H54 (cell line): ENCODE results near the gene FAF2.

Experiments
- DNase-seq: peaks from one replicate; pipeline ENCODE4 v3.0.0; 2011; ENCODE audit warnings: low spot score, mixed read lengths; ENCODE audit not compliant: insufficient read length
- FAIRE-seq: peaks from 3 replicates; lab custom pipeline; 2011; peaks lifted over from hg19 to GRCh38; lab: Jason Lieb, UNC
- POLR2A ChIP-seq: IDR thresholded peaks from 2 replicates; pipeline ENCODE4 v1.6.1; 2011; ENCODE audit warnings: low read depth, mild to moderate bottlenecking, low read length

Gene FAF2

GRCh38 chr5:176412517-176413254 lies 35.5 kb upstream of the FAF2 start:
- no peak for TF ChIP-seq POLR2A
- DNase-seq (no peak), FAIRE-seq (no peak)

- FAIRE-seq (no peak), DNase-seq (no peak)
- TF ChIP-seq POLR2A: no peak
These were observed 35.0 kb upstream of the FAF2 start for GRCh38 chr5:176413255-176413565.

GRCh38 chr5:176413709-176414191 lies 34.4 kb upstream of the FAF2 start:
- FAIRE-seq: no peak
- no peak for TF ChIP-seq POLR2A
- DNase-seq: no peak

- no peak for FAIRE-seq
These were observed 33.5 kb upstream of the FAF2 start for GRCh38 chr5:176414704-176415103.

GRCh38 chr5:176415240-176415951 lies 32.8 kb upstream of the FAF2 start:
- DNase-seq: no peak
- FAIRE-seq: no peak
- no peak for TF ChIP-seq POLR2A

More at GRCh38 chr5:176414704-176415103, 33.5 kb upstream of the FAF2 start:
- no peak for TF ChIP-seq POLR2A
- no peak for DNase-seq

GRCh38 chr5:176415952-176416924 lies 31.9 kb upstream of the FAF2 start, which contains the start of gene CLTB:
CLTB (minus strand) TSS chr5:176416539; CDS start chr5:176416363, 176 bp downstream.
- DNase-seq (peak; percentile 88), FAIRE-seq (no peak)
- TF ChIP-seq POLR2A: peak; percentile 89

GRCh38 chr5:176416965-176417364 lies 31.2 kb upstream of the FAF2 start:
- DNase-seq (no peak), FAIRE-seq (no peak)
- no peak for TF ChIP-seq POLR2A

- DNase-seq (no peak), FAIRE-seq (no peak)
- TF ChIP-seq POLR2A: no peak
These were observed 29.9 kb upstream of the FAF2 start for GRCh38 chr5:176418251-176418650.

GRCh38 chr5:176420086-176420485 lies 28.1 kb upstream of the FAF2 start:
- FAIRE-seq: no peak
- TF ChIP-seq POLR2A: no peak
- no peak for DNase-seq

- FAIRE-seq: no peak
- no peak for TF ChIP-seq POLR2A
- DNase-seq: no peak
These were observed 27.1 kb upstream of the FAF2 start for GRCh38 chr5:176420972-176421544.

GRCh38 chr5:176424181-176424580 lies 24.0 kb upstream of the FAF2 start:
- no peak for TF ChIP-seq POLR2A

GRCh38 chr5:176425138-176425537 lies 23.0 kb upstream of the FAF2 start:
- no peak for TF ChIP-seq POLR2A
- DNase-seq (no peak), FAIRE-seq (no peak)

More at GRCh38 chr5:176424181-176424580, 24.0 kb upstream of the FAF2 start:
- no peak for FAIRE-seq
- DNase-seq: no peak

- no peak for TF ChIP-seq POLR2A
- no peak for FAIRE-seq
- DNase-seq: no peak
These were observed 22.4 kb upstream of the FAF2 start for GRCh38 chr5:176425791-176426190.
